Mononuclear cell (primary cell): ENCODE results near the gene TACR1. TPM values are rescaled to one million over a fixed set of nuclear protein-coding genes. Genes with fewer than 3 reads are reported as not detected.
"Not testable (repeated sequence)": the region's sequence is repeated elsewhere in the genome, so short reads cannot be mapped to it uniquely, and the experiment has no call there.

Source experiments
- H3K27me3 ChIP-seq: 2 replicates; pipeline ENCODE4 v1.6.0; 2011; ENCODE audit warnings: low read length, control low read depth; ENCODE audit not compliant: insufficient read depth
- H3K4me1 ChIP-seq: 2 replicates; pipeline ENCODE4 v1.5.1; 2011; ENCODE audit warnings: mild to moderate bottlenecking, low read length, control low read depth; ENCODE audit not compliant: insufficient read depth
- H3K4me3 ChIP-seq: 2 replicates; pipeline ENCODE4 v1.5.1; 2011; ENCODE audit warnings: mild to moderate bottlenecking, low read length, moderate library complexity
- H3K9me3 ChIP-seq: 2 replicates; pipeline ENCODE4 v1.5.1; 2011; ENCODE audit warnings: low read depth, mild to moderate bottlenecking, control low read depth, low read length
- total RNA-seq: library from RNA; depleted of rRNA; stranded (reverse); fragments of >200 nt; gene quantifications from one replicate; pipeline ENCODE4 v1.2.3, GENCODE V29; 2012

TACR1 gene
- total RNA-seq: under 0.01 TPM

GRCh38 chr2:75199428-75200011 lies at the start of gene TACR1:
Gene TACR1 (minus strand): TSS chr2:75199520. CDS start chr2:75198934, 586 bp downstream.
- H3K9me3 ChIP-seq: no peaks in the 10 kb centered on the region
- H3K4me1 ChIP-seq: peaks cover 6% of the 10 kb centered on the region
- H3K4me3 ChIP-seq: no peak within 1 kb of the TSS
- peaks cover 72% of the 10 kb centered on the region for H3K27me3 ChIP-seq

- not testable (repeated sequence) for H3K27me3 ChIP-seq, H3K4me3 ChIP-seq, H3K9me3 ChIP-seq, H3K4me1 ChIP-seq
Observed at GRCh38 chr2:75248581-75248980, 49.3 kb upstream of the TACR1 start.

DNA sequence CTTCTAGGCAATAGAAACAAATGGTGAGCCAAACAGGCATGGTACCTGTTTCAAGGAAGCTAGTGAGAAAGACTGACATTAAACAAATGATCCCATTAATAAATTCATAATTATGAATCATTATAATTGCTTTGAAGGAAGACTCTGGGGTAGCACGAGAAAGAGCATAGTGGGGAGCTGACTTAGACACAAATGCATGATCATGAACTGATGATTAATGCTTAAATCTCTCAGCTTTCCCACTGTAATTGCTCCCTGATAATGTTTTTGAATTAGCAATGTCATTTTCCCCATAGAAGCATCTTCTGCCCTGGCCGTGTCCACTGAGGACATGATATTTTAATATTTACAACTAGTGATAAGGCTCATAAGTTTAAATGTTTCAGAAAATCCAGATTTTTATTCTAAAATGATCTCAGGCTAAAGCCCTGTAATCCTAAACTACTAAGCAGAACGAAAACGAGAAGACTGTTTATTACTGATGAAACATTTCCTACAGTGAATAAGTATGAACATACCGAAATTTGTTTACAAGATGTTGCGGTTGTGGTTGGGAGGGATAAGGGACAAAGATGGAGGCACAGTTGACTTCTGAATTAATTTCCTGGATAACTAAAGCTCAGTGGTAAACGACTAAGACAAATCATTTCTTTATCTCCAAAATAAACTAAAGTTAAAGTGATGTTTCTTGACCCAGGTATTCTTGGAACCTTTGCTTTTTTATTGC lies 47.3 kb upstream of the TACR1 start:
- H3K27me3 ChIP-seq: no peaks in the 10 kb centered on the region
- H3K4me1 ChIP-seq: no peaks in the 10 kb centered on the region
- H3K9me3 ChIP-seq: peaks cover 6% of the 10 kb centered on the region
- H3K4me3 ChIP-seq: no peak overlapping the region

DNA sequence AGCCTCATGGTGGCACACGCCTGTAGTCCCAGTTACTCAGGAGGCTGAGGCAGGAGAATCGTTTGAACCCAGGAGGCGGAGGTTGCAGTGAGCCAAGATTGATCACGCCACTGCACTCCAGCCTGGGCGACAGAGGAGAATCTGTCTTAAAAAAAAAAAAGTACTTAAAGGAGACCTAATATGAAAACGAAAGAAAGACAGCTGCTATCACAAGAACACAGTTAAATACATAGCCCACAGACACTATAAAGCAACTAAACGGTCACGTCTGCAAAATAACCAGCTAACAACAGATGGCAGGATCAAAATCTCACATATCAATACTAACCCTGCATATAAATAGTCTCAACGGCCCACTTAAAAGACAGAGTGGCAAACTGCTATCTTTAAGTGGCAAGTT lies 43.9 kb upstream of the TACR1 start:
- H3K4me3 ChIP-seq: no peak overlapping the region
- no peaks in the 10 kb centered on the region for H3K27me3 ChIP-seq
- H3K9me3 ChIP-seq: no peaks in the 10 kb centered on the region
- H3K4me1 ChIP-seq: no peaks in the 10 kb centered on the region

DNA sequence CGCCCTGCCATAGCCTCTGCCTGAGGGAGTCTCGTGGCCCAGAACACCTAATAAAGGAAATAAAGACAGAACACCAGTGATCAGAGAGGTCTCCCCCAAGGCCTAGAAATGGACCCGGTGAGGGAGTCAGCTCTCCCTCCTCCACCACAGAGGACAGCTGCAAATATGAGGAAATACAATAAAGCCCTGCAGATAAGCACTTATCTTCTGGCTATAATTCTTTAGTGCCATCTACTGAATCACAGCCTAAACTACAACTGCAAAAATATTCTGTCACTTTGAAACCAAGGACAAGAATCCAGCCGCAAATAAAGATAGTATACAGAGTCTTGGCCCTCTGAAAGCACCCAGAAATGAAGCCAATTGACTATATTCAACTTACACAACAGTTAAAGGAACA lies 42.4 kb upstream of the TACR1 start:
- no peaks in the 10 kb centered on the region for H3K27me3 ChIP-seq
- no peak overlapping the region for H3K4me3 ChIP-seq
- H3K9me3 ChIP-seq: no peaks in the 10 kb centered on the region
- H3K4me1 ChIP-seq: no peaks in the 10 kb centered on the region

GRCh38 chr2:75238670-75239330 lies 39.5 kb upstream of the TACR1 start:
- Histone ChIP-seq H3K27me3 (no peaks in the 10 kb centered on the region), H3K4me3 (no peak overlapping the region), H3K9me3 (no peaks in the 10 kb centered on the region), H3K4me1 (no peaks in the 10 kb centered on the region)

- H3K27me3 ChIP-seq: no peaks in the 10 kb centered on the region
- H3K4me3 ChIP-seq: no peak overlapping the region
- no peaks in the 10 kb centered on the region for H3K4me1 ChIP-seq
- H3K9me3 ChIP-seq: no peaks in the 10 kb centered on the region
Observed at GRCh38 chr2:75237296-75237695, 38.0 kb upstream of the TACR1 start.

DNA sequence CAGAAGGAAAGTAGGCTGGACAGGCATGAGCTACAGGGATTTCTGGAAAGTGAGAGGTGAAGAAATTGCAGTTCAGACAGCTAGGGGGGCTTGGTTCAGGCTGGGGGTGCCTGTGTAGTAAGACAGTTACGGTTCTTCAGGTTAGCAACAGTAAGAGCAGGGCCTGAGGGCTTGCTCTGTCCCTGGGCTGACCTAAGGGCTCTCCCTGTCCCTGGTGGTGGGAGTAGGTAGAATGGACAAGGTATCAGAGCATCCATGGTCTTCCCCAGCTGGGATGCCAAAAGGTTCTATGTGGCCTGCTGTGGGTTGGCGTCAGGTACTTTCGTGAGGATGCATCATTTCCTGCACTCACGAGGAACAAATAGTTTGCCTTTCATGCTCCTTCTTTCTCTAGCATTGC lies 34.6 kb upstream of the TACR1 start:
- Histone ChIP-seq H3K9me3 (no peaks in the 10 kb centered on the region), H3K27me3 (no peaks in the 10 kb centered on the region), H3K4me1 (no peaks in the 10 kb centered on the region), H3K4me3 (no peak overlapping the region)

- Histone ChIP-seq H3K9me3 (no peaks in the 10 kb centered on the region), H3K4me3 (no peak overlapping the region), H3K27me3 (no peaks in the 10 kb centered on the region), H3K4me1 (no peaks in the 10 kb centered on the region)
Observed at GRCh38 chr2:75226617-75227016, 27.3 kb upstream of the TACR1 start.

DNA sequence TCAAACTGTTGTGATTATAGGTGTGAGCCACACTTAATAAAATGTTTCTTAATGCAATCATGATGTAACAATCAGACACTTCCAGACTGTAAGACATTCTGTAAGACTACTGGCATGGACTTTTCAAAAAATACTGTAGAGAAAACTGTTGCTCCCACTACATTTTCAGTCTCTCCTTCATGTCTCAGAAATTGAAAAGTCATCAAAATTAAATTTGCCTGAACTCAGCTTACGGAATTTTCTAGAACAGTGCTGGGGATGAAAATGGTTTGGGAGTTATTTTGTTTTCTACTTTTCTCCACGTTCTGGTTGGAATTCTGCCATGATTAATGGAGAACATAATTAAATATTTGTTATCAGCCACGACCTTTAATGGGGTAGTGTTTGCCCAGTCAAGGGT lies 26.8 kb upstream of the TACR1 start:
- Histone ChIP-seq H3K27me3 (no peaks in the 10 kb centered on the region), H3K9me3 (no peaks in the 10 kb centered on the region), H3K4me3 (no peak overlapping the region), H3K4me1 (no peaks in the 10 kb centered on the region)

DNA sequence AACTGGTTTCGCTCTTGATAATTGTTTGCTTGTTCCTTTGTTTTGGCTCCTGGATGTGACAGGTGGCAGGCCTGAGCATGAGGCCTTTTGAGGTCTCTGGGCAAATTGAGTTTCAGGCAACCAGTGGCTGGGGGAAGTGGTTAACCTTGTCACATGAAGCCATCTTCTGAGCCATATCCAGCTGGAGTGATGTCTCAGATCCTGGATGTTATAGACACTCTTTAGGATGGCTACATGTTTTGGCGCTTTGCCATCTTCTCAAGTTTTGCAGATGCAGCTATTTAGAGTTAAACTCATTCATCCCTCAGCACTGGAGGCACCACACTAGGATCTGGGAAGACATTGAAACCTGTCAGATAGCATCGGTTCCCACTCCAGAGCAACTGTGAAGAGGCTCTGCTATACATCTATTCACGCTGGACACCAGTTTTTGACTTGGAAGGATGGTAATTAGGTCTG lies 25.3 kb upstream of the TACR1 start:
- Histone ChIP-seq H3K4me3 (no peak overlapping the region), H3K27me3 (no peaks in the 10 kb centered on the region), H3K4me1 (no peaks in the 10 kb centered on the region), H3K9me3 (no peaks in the 10 kb centered on the region)

DNA sequence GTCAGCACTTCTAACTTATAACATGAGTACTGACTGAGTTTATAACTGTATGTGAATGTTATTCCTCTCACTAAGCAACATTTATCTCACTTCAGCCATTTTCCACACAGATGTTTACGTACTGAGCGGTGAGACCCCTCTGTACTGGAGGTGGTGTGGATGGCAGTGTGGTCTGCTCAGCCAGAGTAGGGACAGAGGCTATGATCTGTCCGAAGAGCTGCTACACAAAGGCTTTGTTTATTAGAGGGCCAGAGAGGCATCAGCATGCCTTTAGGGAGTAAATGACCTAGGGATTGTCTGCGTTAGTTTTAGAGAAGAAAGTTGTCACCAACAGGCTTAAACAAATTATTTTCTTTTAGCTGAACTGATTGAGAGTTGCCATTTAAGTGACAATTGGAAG lies 23.2 kb upstream of the TACR1 start:
- H3K4me3 ChIP-seq: no peak overlapping the region
- H3K9me3 ChIP-seq: no peaks in the 10 kb centered on the region
- no peaks in the 10 kb centered on the region for H3K27me3 ChIP-seq
- no peaks in the 10 kb centered on the region for H3K4me1 ChIP-seq

DNA sequence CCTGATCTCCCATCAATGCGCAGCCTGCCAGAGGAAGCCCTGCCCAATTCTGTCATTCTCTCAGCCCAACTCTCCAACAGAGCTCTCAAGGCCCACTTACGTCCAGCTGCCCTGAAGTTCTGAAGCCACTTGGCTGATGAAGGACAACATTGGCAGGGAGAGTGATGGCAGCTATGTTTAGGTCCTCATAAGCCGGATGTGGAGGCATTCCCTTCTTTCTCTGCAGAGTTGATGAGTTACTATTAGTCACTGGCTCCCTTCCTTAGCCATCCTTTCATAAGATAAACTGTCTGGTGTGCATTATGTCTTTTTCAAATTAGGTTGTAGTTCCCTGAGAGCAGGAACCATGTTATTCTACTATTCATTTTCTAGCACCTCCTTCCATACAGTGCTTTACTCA lies 22.5 kb upstream of the TACR1 start:
- Histone ChIP-seq H3K9me3 (no peaks in the 10 kb centered on the region), H3K27me3 (no peaks in the 10 kb centered on the region), H3K4me1 (no peaks in the 10 kb centered on the region), H3K4me3 (no peak overlapping the region)

GRCh38 chr2:75219213-75219612 lies 19.9 kb upstream of the TACR1 start:
- H3K4me1 ChIP-seq, H3K27me3 ChIP-seq, H3K4me3 ChIP-seq, H3K9me3 ChIP-seq: not testable (repeated sequence)

DNA sequence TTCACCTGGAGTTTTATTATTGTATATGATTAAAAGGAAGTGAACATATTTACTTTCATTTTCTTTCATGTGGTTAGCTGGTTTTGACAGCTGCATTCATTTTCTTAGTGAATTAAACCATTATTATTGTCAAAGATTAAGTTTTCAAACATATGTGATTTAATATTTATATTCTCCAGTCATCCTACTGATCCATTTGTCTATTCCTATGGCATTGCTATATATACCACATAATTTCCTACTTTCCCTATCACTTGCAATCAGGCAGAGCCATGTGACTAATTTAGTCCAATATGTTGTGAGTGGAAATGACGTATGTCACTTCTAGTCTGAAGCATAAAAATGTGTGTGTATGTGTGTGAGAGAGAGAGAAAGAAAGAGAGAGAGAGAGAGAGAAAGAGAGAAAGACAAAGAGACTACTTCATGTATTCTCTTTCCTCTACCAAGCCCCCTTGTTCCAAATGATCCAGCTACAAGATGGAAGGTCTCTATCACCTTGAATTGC lies 12.0 kb upstream of the TACR1 start:
- no peaks in the 10 kb centered on the region for H3K9me3 ChIP-seq
- H3K4me1 ChIP-seq: no peaks in the 10 kb centered on the region
- no peak overlapping the region for H3K4me3 ChIP-seq
- H3K27me3 ChIP-seq: peaks cover 4% of the 10 kb centered on the region
